ENCODE data around the gene C8G. TPM values are rescaled to one million over a fixed set of nuclear protein-coding genes. Genes with fewer than 3 reads are reported as not detected.

Gene C8G
- total and polyA plus RNA-seq, 2 of the 8 experiments (the other 6 are each of a cell fraction or from before 2014, with no cell fraction given): 0.62 to 0.80 TPM

DNA sequence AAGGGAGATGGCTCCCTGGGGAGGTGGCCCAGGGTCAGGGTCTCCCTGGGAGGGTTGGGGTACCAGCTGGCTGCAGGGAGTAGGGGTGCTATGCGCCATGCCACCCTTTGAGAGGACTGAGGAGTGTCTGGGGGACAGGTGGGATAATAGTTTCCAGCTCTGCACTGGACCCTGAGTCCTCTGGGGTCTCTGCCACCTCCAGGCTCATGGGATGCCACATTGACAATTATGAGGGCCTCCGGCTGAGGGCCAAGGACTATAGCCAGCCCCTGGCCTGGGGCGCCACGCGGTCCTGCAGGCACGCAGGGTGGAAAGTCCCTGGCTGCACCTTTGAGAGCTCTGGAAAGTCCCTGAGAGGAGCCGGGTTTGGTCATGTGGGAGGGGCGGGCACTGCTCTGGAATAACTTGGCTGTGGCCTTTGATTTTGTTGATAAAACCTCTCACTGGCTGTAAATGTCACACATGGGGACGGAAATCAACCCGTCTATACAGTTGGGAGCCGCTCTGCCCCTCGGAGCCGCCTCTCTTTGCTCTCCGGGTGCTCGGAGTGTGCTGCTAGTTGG lies 42.7 kb upstream of the C8G start:
- Histone ChIP-seq H2BK15ac (ENCODE audit: low read length) (no peak overlapping the region), H3K27me3 (replicated peaks in 1 of 4; ENCODE audit: control insufficient read depth in 3 of 4, extremely low read depth in 1 of 4, insufficient read depth in 3 of 4, low read length in 3 of 4) (no peaks in the 10 kb centered on the region), H3K36me3 (ENCODE audit: control insufficient read depth in 2 of 4, insufficient read depth in 4 of 4, low read length in 3 of 4) (peaks cover 9 to 35% (median 26%) of the 10 kb centered on the region in 4 experiments; a peak in 7 of 8 replicates), H3K4ac (replicated peaks; ENCODE audit: insufficient read length, low read depth, low read length) (no peak overlapping the region), H4K91ac (replicated peaks; ENCODE audit: insufficient read length, low read length) (no peak overlapping the region), H3K9me3 (ENCODE audit: insufficient read depth in 2 of 2, low read depth in 1 of 2, low read length in 1 of 2) (no peaks in the 10 kb centered on the region), H3K4me1 (replicated peaks in 1 of 4; ENCODE audit: control insufficient read depth in 3 of 4, insufficient read depth in 4 of 4, low read length in 3 of 4) (no peaks in the 10 kb centered on the region; a peak in 1 of 7 replicates), H3K4me3 (ENCODE audit: extremely low read depth in 1 of 4, insufficient read depth in 2 of 4, low read depth in 3 of 4, low read length in 4 of 4) (no peak overlapping the region), H3K79me2 (ENCODE audit: control insufficient read depth in 1 of 2, insufficient read depth in 2 of 2, low read length in 2 of 2) (0 out of 4 replicates have a peak, but pooled peaks cover 0 to 3% of the 10 kb centered on the region in 2 experiments), H2BK12ac (ENCODE audit: low read depth, low read length) (no peak overlapping the region), H3K9ac (replicated peaks in 1 of 4; ENCODE audit: extremely low read depth in 1 of 4, low read depth in 3 of 4, low read length in 3 of 4) (no peak overlapping the region), H3K14ac (ENCODE audit: insufficient read length) (no peak overlapping the region), H4K5ac (ENCODE audit: insufficient read length, low read depth, low read length) (no peak overlapping the region), H2BK5ac (ENCODE audit: low read depth, low read length) (no peak overlapping the region), H3K23ac (ENCODE audit: insufficient read length) (no peak overlapping the region), H2BK120ac (replicated peaks; ENCODE audit: low read depth, low read length) (no peak overlapping the region), H3K4me2 (ENCODE audit: insufficient read depth in 1 of 2, low read depth in 2 of 2, low read length in 2 of 2) (no peak overlapping the region), H3K79me1 (ENCODE audit: low read depth, low read length) (peaks cover 12% of the 10 kb centered on the region), H3K18ac (ENCODE audit: extremely low read depth, low read length) (no peak overlapping the region), H2AK5ac (ENCODE audit: low read depth, low read length) (no peak overlapping the region), H2BK20ac (ENCODE audit: low read length) (no peak overlapping the region), H4K8ac (ENCODE audit: extremely low read depth, insufficient read depth, low read length) (no peak overlapping the region), H3K27ac (ENCODE audit: low read depth, low read length) (no peak overlapping the region), H3K23me2 (ENCODE audit: low read depth, low read length) (no peaks in the 10 kb centered on the region), H2AFZ (ENCODE audit: low read length) (no peak overlapping the region), H3K56ac (replicated peaks; ENCODE audit: insufficient read length, low read depth, low read length) (no peak overlapping the region), H4K20me1 (replicated peaks in 1 of 2; ENCODE audit: control insufficient read depth in 1 of 2, insufficient read depth in 2 of 2, low read length in 2 of 2) (peaks cover 10 to 21% of the 10 kb centered on the region in 2 experiments)
- 92% methylated on average over 15 of the region's 15 CpGs; no CpG with 5 or more reads in 1 of the 2 experiments for WGBS, 2 experiments (ENCODE audit: extremely low coverage in 1 of 2, insufficient coverage in 1 of 2, insufficient read length in 1 of 2, insufficient replicate concordance in 2 of 2, low coverage in 1 of 2, low lambda C conversion rate in 2 of 2, missing lambda C conversion rate in 1 of 2)
- ChIA-PET POLR2A (ENCODE audit: partially characterized antibody) (no interaction called here), CTCF (ENCODE audit: partially characterized antibody) (interaction anchor here (1.5 kb wide), 1 partner anchor 9 kb away, joined by 8 read pairs; no protein-coding TSS in a partner anchor)
- DNase-seq (ENCODE audit: low read depth in 1 of 2, low spot score in 2 of 2): no peak
- TF ChIP-seq RAD21 (IDR thresholded peaks at IDR 0.05 in 1 of 2, conservative IDR thresholded peaks at IDR 0.05 in 1 of 2; ENCODE audit: low read depth in 2 of 2, low read length in 2 of 2): no peak
- TF ChIP-seq JUND (IDR thresholded peaks at IDR 0.05; ENCODE audit: low read length): no peak
- TF ChIP-seq NRF1 (IDR thresholded peaks at IDR 0.05; ENCODE audit: low read depth, low read length): no peak
- TF ChIP-seq SUZ12 (IDR thresholded peaks at IDR 0.05; ENCODE audit: low read length): no peak
- no peak for TF ChIP-seq NANOG (IDR thresholded peaks at IDR 0.05; ENCODE audit: insufficient read depth, low read depth, low read length, poor library complexity, severe bottlenecking)
- no peak for TF ChIP-seq POU5F1 (IDR thresholded peaks at IDR 0.05; ENCODE audit: low read depth, low read length)
- no peak for TF ChIP-seq CREB1 (IDR thresholded peaks at IDR 0.05)
- no peak for TF ChIP-seq CBX5 (IDR thresholded peaks at IDR 0.05; ENCODE audit: low read depth, low read length)
- TF ChIP-seq CTBP2 (IDR thresholded peaks at IDR 0.05; ENCODE audit: borderline replicate concordance, insufficient read depth, insufficient read length, low read length): no peak
- TF ChIP-seq ASH2L (IDR thresholded peaks at IDR 0.05; ENCODE audit: low read length): no peak
- TF ChIP-seq TCF12 (IDR thresholded peaks at IDR 0.05; ENCODE audit: low read depth, low read length): no peak
- TF ChIP-seq, protein P1, sequence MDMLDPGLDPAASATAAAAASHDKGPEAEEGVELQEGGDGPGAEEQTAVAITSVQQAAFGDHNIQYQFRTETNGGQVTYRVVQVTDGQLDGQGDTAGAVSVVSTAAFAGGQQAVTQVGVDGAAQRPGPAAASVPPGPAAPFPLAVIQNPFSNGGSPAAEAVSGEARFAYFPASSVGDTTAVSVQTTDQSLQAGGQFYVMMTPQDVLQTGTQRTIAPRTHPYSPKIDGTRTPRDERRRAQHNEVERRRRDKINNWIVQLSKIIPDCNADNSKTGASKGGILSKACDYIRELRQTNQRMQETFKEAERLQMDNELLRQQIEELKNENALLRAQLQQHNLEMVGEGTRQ (IDR thresholded peaks at IDR 0.05; ENCODE audit: low read length): no peak
- no peak for FAIRE-seq
